ENCODE data around the gene SENP5. TPM values are rescaled to one million over a fixed set of nuclear protein-coding genes. Genes with fewer than 3 reads are reported as not detected.

SENP5 gene
- total and polyA plus RNA-seq, 9 of the 15 experiments (the other 6 are each of a cell fraction or from before 2014, with no cell fraction given) = 18.3 to 59.7 (median 35.8) TPM

- TF ChIP-seq E2F1 (CRISPR knock-in tag; IDR thresholded peaks at IDR 0.05) (no peak), MNT (conservative IDR thresholded peaks at IDR 0.05) (no peak), HMGN3 (IDR thresholded peaks at IDR 0.05; ENCODE audit: borderline replicate concordance, extremely low read depth, insufficient read length, low read depth, low read length) (no peak), MAFG (tag; conservative IDR thresholded peaks at IDR 0.05) (no peak), PML (IDR thresholded peaks at IDR 0.05; ENCODE audit: low read length) (no peak), RCOR1 (IDR thresholded peaks at IDR 0.05; ENCODE audit: borderline replicate concordance in 1 of 2, low read depth in 2 of 2, low read length in 2 of 2) (peak in 1 of 2 experiments; percentile 37; a peak in 1 of 4 replicates), MCM7 (IDR thresholded peaks at IDR 0.05) (no peak), RB1 (IDR thresholded peaks at IDR 0.05; ENCODE audit: low read depth) (peak; percentile 31; the same call in 1 of the 2 replicates), ZBTB33 (CRISPR knock-in tag; IDR thresholded peaks at IDR 0.05) (no peak), ZNF239 (CRISPR knock-in tag; IDR thresholded peaks at IDR 0.05) (no peak), ELF1 (tag; IDR thresholded peaks at IDR 0.05) (no peak), ZNF639 (CRISPR knock-in tag; conservative IDR thresholded peaks at IDR 0.05 in 1 of 2, IDR thresholded peaks at IDR 0.05 in 1 of 2) (no peak), PREB (CRISPR knock-in tag; IDR thresholded peaks at IDR 0.05) (no peak), CREB1 (IDR thresholded peaks at IDR 0.05) (no peak), CREB1 (CRISPR knock-in tag; IDR thresholded peaks at IDR 0.05) (no peak), ZSCAN29 (IDR thresholded peaks at IDR 0.05) (no peak), TEAD1 (CRISPR knock-in tag; IDR thresholded peaks at IDR 0.05) (no peak), CREB5 (CRISPR knock-in tag; IDR thresholded peaks at IDR 0.05) (no peak), MXI1 (IDR thresholded peaks at IDR 0.05; ENCODE audit: low read depth, low read length) (no peak), ARNT (IDR thresholded peaks at IDR 0.05) (no peak)
These were observed 29.8 kb upstream of the SENP5 start (continued) for GRCh38 chr3:196837819-196838420.

Measured in K562 (cell line).